Measurements from ENCODE around the gene HERPUD1.

HERPUD1 gene

GRCh38 chr16:56885446-56886162 is 46.3 kb upstream of the HERPUD1 start:
- H3K27me3 ChIP-seq (ENCODE audit: control insufficient read depth, low read length), result no peaks in the 10 kb centered on the region
- peaks cover 20% of the 10 kb centered on the region for H3K4me1 ChIP-seq (ENCODE audit: control insufficient read depth, low read length)
- H3K9me2 ChIP-seq (replicated peaks; ENCODE audit: control insufficient read depth, low read length), result no peaks in the 10 kb centered on the region
- H3F3A ChIP-seq (ENCODE audit: control insufficient read depth, insufficient read depth), result peaks cover 4% of the 10 kb centered on the region
- H3K79me2 ChIP-seq (ENCODE audit: control insufficient read depth, low read length), result no peaks in the 10 kb centered on the region
- no peaks in the 10 kb centered on the region for H3K36me3 ChIP-seq (ENCODE audit: control insufficient read depth, low read length)
- no peaks in the 10 kb centered on the region for H4K20me1 ChIP-seq (ENCODE audit: control insufficient read depth, insufficient read depth, low read depth, low read length)
- TF ChIP-seq EZH2phosphoT487 (IDR thresholded peaks at IDR 0.05; ENCODE audit: borderline replicate concordance, low read length) (no peak), CTCF (IDR thresholded peaks at IDR 0.05; ENCODE audit: low read depth, low read length, poor library complexity, severe bottlenecking) (no peak)
- H3K27ac ChIP-seq (ENCODE audit: low read depth, low read length), result no peak overlapping the region
- H3K4me2 ChIP-seq (ENCODE audit: low read length), result no peak overlapping the region
- H3K9me3 ChIP-seq (ENCODE audit: control insufficient read depth, insufficient read depth, low read length), result no peaks in the 10 kb centered on the region
- no peak overlapping the region for H3K4me3 ChIP-seq (ENCODE audit: low read length)

- no peak overlapping the region for H3K4me2 ChIP-seq (ENCODE audit: low read length)
- H3K36me3 ChIP-seq (ENCODE audit: control insufficient read depth, low read length), result no peaks in the 10 kb centered on the region
- no peaks in the 10 kb centered on the region for H3K9me3 ChIP-seq (ENCODE audit: control insufficient read depth, insufficient read depth, low read length)
- H3K4me1 ChIP-seq (ENCODE audit: control insufficient read depth, low read length), result peaks cover 20% of the 10 kb centered on the region
- no peaks in the 10 kb centered on the region for H3K79me2 ChIP-seq (ENCODE audit: control insufficient read depth, low read length)
- no peaks in the 10 kb centered on the region for H4K20me1 ChIP-seq (ENCODE audit: control insufficient read depth, insufficient read depth, low read depth, low read length)
- no peaks in the 10 kb centered on the region for H3K9me2 ChIP-seq (replicated peaks; ENCODE audit: control insufficient read depth, low read length)
- no peak overlapping the region for H3K4me3 ChIP-seq (ENCODE audit: low read length)
- TF ChIP-seq EZH2phosphoT487 (IDR thresholded peaks at IDR 0.05; ENCODE audit: borderline replicate concordance, low read length), result no peak
- TF ChIP-seq CTCF (IDR thresholded peaks at IDR 0.05; ENCODE audit: low read depth, low read length, poor library complexity, severe bottlenecking), result no peak
- H3K27ac ChIP-seq (ENCODE audit: low read depth, low read length), result no peak overlapping the region
- peaks cover 4% of the 10 kb centered on the region for H3F3A ChIP-seq (ENCODE audit: control insufficient read depth, insufficient read depth)
- no peaks in the 10 kb centered on the region for H3K27me3 ChIP-seq (ENCODE audit: control insufficient read depth, low read length)
These were observed 45.6 kb upstream of the HERPUD1 start for GRCh38 chr16:56886296-56886695.

GRCh38 chr16:56886826-56887225 is 45.1 kb upstream of the HERPUD1 start:
- no peaks in the 10 kb centered on the region for H3K9me3 ChIP-seq (ENCODE audit: control insufficient read depth, insufficient read depth, low read length)
- no peak overlapping the region for H3K27ac ChIP-seq (ENCODE audit: low read depth, low read length)
- H3K9me2 ChIP-seq (replicated peaks; ENCODE audit: control insufficient read depth, low read length), result no peaks in the 10 kb centered on the region
- peaks cover 4% of the 10 kb centered on the region for H3F3A ChIP-seq (ENCODE audit: control insufficient read depth, insufficient read depth)
- H3K4me1 ChIP-seq (ENCODE audit: control insufficient read depth, low read length), result peaks cover 20% of the 10 kb centered on the region
- no peak overlapping the region for H3K4me3 ChIP-seq (ENCODE audit: low read length)
- TF ChIP-seq EZH2phosphoT487 (IDR thresholded peaks at IDR 0.05; ENCODE audit: borderline replicate concordance, low read length), result no peak
- no peak for TF ChIP-seq CTCF (IDR thresholded peaks at IDR 0.05; ENCODE audit: low read depth, low read length, poor library complexity, severe bottlenecking)
- no peak overlapping the region for H3K4me2 ChIP-seq (ENCODE audit: low read length)
- H3K36me3 ChIP-seq (ENCODE audit: control insufficient read depth, low read length), result no peaks in the 10 kb centered on the region
- H3K27me3 ChIP-seq (ENCODE audit: control insufficient read depth, low read length), result no peaks in the 10 kb centered on the region
- H3K79me2 ChIP-seq (ENCODE audit: control insufficient read depth, low read length), result no peaks in the 10 kb centered on the region
- no peaks in the 10 kb centered on the region for H4K20me1 ChIP-seq (ENCODE audit: control insufficient read depth, insufficient read depth, low read depth, low read length)

Data from DOHH2 (cell line).